Erythroblast (primary cell): ENCODE data around the gene SRRM3.

Source experiments
- GATA1 ChIP-seq: IDR thresholded peaks from 2 replicates; pipeline ENCODE4 v1.6.1; 2011; ENCODE audit warnings: low read depth, mild to moderate bottlenecking, control low read depth, low read length, moderate library complexity
- POLR2A ChIP-seq: IDR thresholded peaks from 2 replicates; pipeline ENCODE4 v1.6.1; 2011; ENCODE audit warnings: mild to moderate bottlenecking, low read length

DNA sequence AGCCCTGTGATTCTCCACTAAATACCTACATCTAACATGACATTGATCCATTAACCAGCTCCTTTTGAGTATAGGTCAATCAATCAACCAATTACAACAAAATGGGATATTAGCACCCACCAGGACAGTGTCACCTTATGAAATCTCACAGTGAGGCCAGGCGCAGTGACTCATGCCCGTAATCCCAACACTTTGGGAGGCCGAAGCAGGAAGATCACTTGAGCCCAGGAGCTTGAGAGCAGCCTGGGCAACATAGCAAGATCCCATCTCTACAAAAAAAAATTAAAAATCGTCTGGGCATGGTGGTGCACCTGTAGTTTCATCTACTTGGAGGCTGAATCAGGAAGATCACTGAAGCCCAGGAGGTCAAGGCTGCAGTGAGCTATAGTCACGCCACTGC is 28.5 kb downstream of the SRRM3 start:
- TF ChIP-seq POLR2A (no peak), GATA1 (no peak)
